GM12878 (cell line): ENCODE results near the gene CALR. TPM values are rescaled to one million over a fixed set of nuclear protein-coding genes. Genes with fewer than 3 reads are reported as not detected.

Source experiments
- ATF2 ChIP-seq: IDR thresholded peaks from 2 replicates; pipeline ENCODE4 v1.6.1; 2012; ENCODE audit warnings: low read length, inconsistent platforms
- BCL11A ChIP-seq: IDR thresholded peaks from 2 replicates; pipeline ENCODE4 v1.6.1; 2011; ENCODE audit warnings: low read depth, low read length
- CBX3 ChIP-seq: fragments of 200-600 bp; sonication (generic); IDR thresholded peaks from 2 replicates; pipeline ENCODE4 v1.6.1; 2016; ENCODE audit warnings: low read depth, borderline replicate concordance
- CBX5 ChIP-seq: sonication (generic); IDR thresholded peaks from 2 replicates; pipeline ENCODE4 v1.6.1; 2016; ENCODE audit warnings: low read depth, moderate library complexity, mild to moderate bottlenecking, inconsistent platforms
- CEBPZ ChIP-seq: fragments of 150-350 bp; IDR thresholded peaks from 2 replicates; pipeline ENCODE4 v1.6.1; 2016; ENCODE audit warnings: low read depth, low read length
- CREB1 ChIP-seq: IDR thresholded peaks from 2 replicates; pipeline ENCODE4 v1.6.1; 2012; ENCODE audit warnings: low read depth, mild to moderate bottlenecking, inconsistent platforms
- ETV6 ChIP-seq, 2 experiments: fragments of 450-650 bp in 1 of 2; IDR thresholded peaks in 1 of 2; conservative IDR thresholded peaks in 1 of 2; 2 replicates each; pipeline ENCODE4 v1.6.1; 2014; ENCODE audit warnings: antibody characterized with exemption in 1 of 2, borderline replicate concordance in 1 of 2, low read depth in 1 of 2, mild to moderate bottlenecking in 1 of 2, moderate library complexity in 1 of 2
- IRF4 ChIP-seq: IDR thresholded peaks from 2 replicates; pipeline ENCODE4 v1.6.1; 2011; ENCODE audit warnings: low read depth, low read length
- RAD21 ChIP-seq: IDR thresholded peaks from 2 replicates; pipeline ENCODE4 v1.6.1; 2011; ENCODE audit warnings: mild to moderate bottlenecking, low read depth, low read length, moderate library complexity; ENCODE audit not compliant: insufficient read depth
- RELA ChIP-seq: fragments of 450-650 bp; IDR thresholded peaks from 2 replicates; pipeline ENCODE4 v1.8.0; 2014; ENCODE audit warnings: borderline replicate concordance; ENCODE audit not compliant: partially characterized antibody
- SMAD1 ChIP-seq: fragments of 450-650 bp; IDR thresholded peaks from 2 replicates; pipeline ENCODE4 v1.6.1; 2018; ENCODE audit warnings: mild to moderate bottlenecking, low read depth; ENCODE audit not compliant: partially characterized antibody
- SMARCA5 ChIP-seq: fragments of 450-650 bp; IDR thresholded peaks from 2 replicates; pipeline ENCODE4 v1.6.1; 2017; ENCODE audit warnings: mild to moderate bottlenecking
- SP1 ChIP-seq: IDR thresholded peaks from one replicate; pipeline ENCODE4 v1.6.1; 2011; ENCODE audit warnings: low read depth, low read length
- SREBF2 ChIP-seq: IDR thresholded peaks from 2 replicates; pipeline ENCODE4 v1.6.1; 2012; ENCODE audit warnings: mild to moderate bottlenecking, low read length
- ZNF384 ChIP-seq: IDR thresholded peaks from 2 replicates; pipeline ENCODE4 v1.6.1; 2012; ENCODE audit warnings: low read depth, mild to moderate bottlenecking, low read length, improper control_type of control experiment, borderline replicate concordance
- polyA plus RNA-seq, 11 experiments: library from polyadenylated mRNA; depleted of rRNA in 4 of 11; unstranded in 6 of 11; stranded (reverse) in 5 of 11; fragments of >200 nt; fragmentation: Nextera tagmentation in 4 of 11; fragmentation: Illumina TruSeq in 1 of 11; extraction: Ambion mirVana in 4 of 11; extraction: Trizol in 1 of 11; gene quantifications; 1 replicate in 1 of 11; 2 replicates in 10 of 11; pipeline versions ENCODE4 v1.2.1 to v1.2.3, GENCODE V29; 2011 to 2016; ENCODE audit warnings: inconsistent platforms in 2 of 11, missing spikeins in 2 of 11, low read depth in 1 of 11
- total RNA-seq, 4 experiments: library from RNA; depleted of rRNA in 3 of 4; stranded (reverse); fragments of >200 nt in 3 of 4; fragmentation: Illumina TruSeq in 1 of 4; extraction: Trizol in 1 of 4; gene quantifications; 2 replicates each; pipeline versions ENCODE4 v1.2.1 to v1.2.3, GENCODE V29; 2013 to 2021
- TF ChIP-seq, protein P1 (sequence below): fragments of 450-650 bp; formaldehyde crosslinking; IDR thresholded peaks from 2 replicates; pipeline ENCODE4 v1.4.0; 2020; ENCODE audit warnings: mild to moderate bottlenecking, moderate library complexity

CALR gene
- total and polyA plus RNA-seq, 10 of the 15 experiments (the other 5 are each of a cell fraction or from before 2014, with no cell fraction given), result 202 to 1,451 (median 749) TPM

- TF ChIP-seq SMAD1 (no peak), ZNF384 (no peak), SP1 (no peak), ATF2 (no peak), ETV6 (conservative IDR thresholded peaks at IDR 0.05 in 1 of 2, IDR thresholded peaks at IDR 0.05 in 1 of 2; ENCODE audit: borderline replicate concordance in 1 of 2, low read depth in 1 of 2) (no peak), CBX5 (no peak), RAD21 (no peak), RELA (no peak), IRF4 (no peak), BCL11A (no peak), CBX3 (no peak), CEBPZ (no peak), SMARCA5 (no peak), CREB1 (no peak), SREBF2 (no peak)
- TF ChIP-seq, protein P1, sequence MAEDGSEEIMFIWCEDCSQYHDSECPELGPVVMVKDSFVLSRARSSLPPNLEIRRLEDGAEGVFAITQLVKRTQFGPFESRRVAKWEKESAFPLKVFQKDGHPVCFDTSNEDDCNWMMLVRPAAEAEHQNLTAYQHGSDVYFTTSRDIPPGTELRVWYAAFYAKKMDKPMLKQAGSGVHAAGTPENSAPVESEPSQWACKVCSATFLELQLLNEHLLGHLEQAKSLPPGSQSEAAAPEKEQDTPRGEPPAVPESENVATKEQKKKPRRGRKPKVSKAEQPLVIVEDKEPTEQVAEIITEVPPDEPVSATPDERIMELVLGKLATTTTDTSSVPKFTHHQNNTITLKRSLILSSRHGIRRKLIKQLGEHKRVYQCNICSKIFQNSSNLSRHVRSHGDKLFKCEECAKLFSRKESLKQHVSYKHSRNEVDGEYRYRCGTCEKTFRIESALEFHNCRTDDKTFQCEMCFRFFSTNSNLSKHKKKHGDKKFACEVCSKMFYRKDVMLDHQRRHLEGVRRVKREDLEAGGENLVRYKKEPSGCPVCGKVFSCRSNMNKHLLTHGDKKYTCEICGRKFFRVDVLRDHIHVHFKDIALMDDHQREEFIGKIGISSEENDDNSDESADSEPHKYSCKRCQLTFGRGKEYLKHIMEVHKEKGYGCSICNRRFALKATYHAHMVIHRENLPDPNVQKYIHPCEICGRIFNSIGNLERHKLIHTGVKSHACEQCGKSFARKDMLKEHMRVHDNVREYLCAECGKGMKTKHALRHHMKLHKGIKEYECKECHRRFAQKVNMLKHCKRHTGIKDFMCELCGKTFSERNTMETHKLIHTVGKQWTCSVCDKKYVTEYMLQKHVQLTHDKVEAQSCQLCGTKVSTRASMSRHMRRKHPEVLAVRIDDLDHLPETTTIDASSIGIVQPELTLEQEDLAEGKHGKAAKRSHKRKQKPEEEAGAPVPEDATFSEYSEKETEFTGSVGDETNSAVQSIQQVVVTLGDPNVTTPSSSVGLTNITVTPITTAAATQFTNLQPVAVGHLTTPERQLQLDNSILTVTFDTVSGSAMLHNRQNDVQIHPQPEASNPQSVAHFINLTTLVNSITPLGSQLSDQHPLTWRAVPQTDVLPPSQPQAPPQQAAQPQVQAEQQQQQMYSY (CRISPR knock-in tag), result no peak
- TF ChIP-seq, all 136 proteins: peak for 0
Measured at GRCh38 chr19:12975221-12975741, 36.9 kb downstream of the CALR start (continued).
